ENCODE data around the gene TRPM4. TPM values are rescaled to one million over a fixed set of nuclear protein-coding genes. Genes with fewer than 3 reads are reported as not detected.

The TRPM4 gene
- total RNA-seq, 1 donor from 2014 or later: 3.1 TPM

- DNase-seq (ENCODE audit: low spot score): peak; percentile 43
- H3K4me2 ChIP-seq: peak overlapping the region; percentile 63
Measured at GRCh38 chr19:49132974-49133609, 24.5 kb upstream of the TRPM4 start.

DNA sequence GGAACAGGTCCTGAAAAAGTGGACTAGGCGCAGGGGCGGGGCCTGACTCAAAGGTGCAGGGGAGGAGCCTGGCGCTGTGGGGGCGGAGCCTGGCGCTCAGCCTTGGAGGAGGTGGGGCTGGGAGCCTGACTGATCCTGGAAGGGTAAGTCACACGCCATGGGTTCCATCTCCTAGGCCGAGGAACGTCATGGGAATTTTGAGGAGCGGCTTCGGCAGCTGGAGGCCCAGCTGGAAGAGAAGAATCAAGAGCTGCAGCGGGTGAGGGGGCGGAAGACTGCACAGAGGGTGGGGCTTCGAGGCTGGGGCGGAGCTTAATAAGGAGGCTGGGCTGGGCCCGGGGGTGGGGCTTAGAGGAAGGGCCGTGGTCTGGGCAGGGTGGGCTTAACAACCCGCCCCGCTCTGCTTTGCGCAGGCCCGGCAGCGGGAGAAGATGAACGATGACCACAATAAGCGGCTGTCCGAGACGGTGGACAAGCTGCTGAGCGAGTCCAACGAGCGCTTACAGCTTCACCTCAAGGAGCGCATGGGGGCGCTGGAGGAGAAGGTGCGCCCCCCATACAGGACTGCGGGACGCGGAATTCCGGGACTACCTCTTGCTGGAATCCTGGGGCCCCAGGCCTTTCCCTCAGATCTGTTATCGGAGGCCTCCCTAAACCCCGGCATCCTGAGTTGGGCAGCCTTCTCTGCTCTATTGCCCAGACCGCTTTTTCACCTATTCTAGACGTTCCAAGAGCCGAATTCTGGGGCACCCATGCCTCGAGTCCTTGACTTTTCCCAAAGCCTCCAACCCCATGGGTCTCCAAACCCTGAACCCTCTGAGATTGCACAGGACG lies 23.8 kb upstream of the TRPM4 start:
- Histone ChIP-seq H3K36me3 (no peaks in the 10 kb centered on the region), H3K9ac (no peak overlapping the region), H3K27ac (no peak overlapping the region), H3K4me2 (peak overlapping the region; percentile 63), H3K4me3 (peak overlapping the region; percentile 26), H3F3A (ENCODE audit: low read depth) (peaks cover 23% of the 10 kb centered on the region), H3K4me1 (no peaks in the 10 kb centered on the region), H4K20me1 (ENCODE audit: low read depth) (no peaks in the 10 kb centered on the region), H3K79me2 (ENCODE audit: low read depth) (no peaks in the 10 kb centered on the region), H2AFZ (replicated peaks) (no peak overlapping the region), H3K9me3 (ENCODE audit: low read depth) (no peaks in the 10 kb centered on the region), H3K27me3 (no peaks in the 10 kb centered on the region)
- H3K4me1 Mint-ChIP-seq: peaks cover 8% of the 10 kb centered on the region
- peaks cover 23% of the 10 kb centered on the region for H3K36me3 Mint-ChIP-seq
- peak; percentile 67 for DNase-seq (ENCODE audit: low spot score)
- no peak for TF ChIP-seq CTCF (IDR thresholded peaks at IDR 0.05)
- TF ChIP-seq EZH2 (IDR thresholded peaks at IDR 0.05): no peak
- no peak for TF ChIP-seq EZH2phosphoT487 (IDR thresholded peaks at IDR 0.05)
- H3K27ac Mint-ChIP-seq: no peak overlapping the region
- H3K27me3 Mint-ChIP-seq (ENCODE audit: insufficient read depth, low read depth): peaks cover 16% of the 10 kb centered on the region
- no peak overlapping the region for H3K4me3 Mint-ChIP-seq
- H3K9me3 Mint-ChIP-seq: no peaks in the 10 kb centered on the region

More at GRCh38 chr19:49132974-49133609, 24.5 kb upstream of the TRPM4 start:
- Histone ChIP-seq H3F3A (ENCODE audit: low read depth) (peaks cover 28% of the 10 kb centered on the region), H3K4me1 (no peaks in the 10 kb centered on the region), H3K36me3 (no peaks in the 10 kb centered on the region), H3K79me2 (ENCODE audit: low read depth) (no peaks in the 10 kb centered on the region), H2AFZ (replicated peaks) (no peak overlapping the region), H3K4me3 (peak overlapping the region; percentile 26), H3K27me3 (no peaks in the 10 kb centered on the region), H4K20me1 (ENCODE audit: low read depth) (no peaks in the 10 kb centered on the region), H3K9ac (no peak overlapping the region), H3K9me3 (ENCODE audit: low read depth) (no peaks in the 10 kb centered on the region), H3K27ac (no peak overlapping the region)
- H3K27ac Mint-ChIP-seq: no peak overlapping the region
- peaks cover 23% of the 10 kb centered on the region for H3K36me3 Mint-ChIP-seq
- H3K9me3 Mint-ChIP-seq: peaks cover 1% of the 10 kb centered on the region
- H3K27me3 Mint-ChIP-seq (ENCODE audit: insufficient read depth, low read depth): peaks cover 16% of the 10 kb centered on the region
- peaks cover 14% of the 10 kb centered on the region for H3K4me1 Mint-ChIP-seq
- H3K4me3 Mint-ChIP-seq: no peak overlapping the region
- TF ChIP-seq EZH2 (IDR thresholded peaks at IDR 0.05): no peak

GRCh38 chr19:49135686-49136085 lies 21.9 kb upstream of the TRPM4 start:
- Histone ChIP-seq H3K36me3 (no peaks in the 10 kb centered on the region), H3K4me2 (no peak overlapping the region), H3K9ac (no peak overlapping the region), H3K9me3 (ENCODE audit: low read depth) (no peaks in the 10 kb centered on the region), H3K4me3 (no peak overlapping the region), H3K79me2 (ENCODE audit: low read depth) (no peaks in the 10 kb centered on the region), H3K27ac (no peak overlapping the region), H3F3A (ENCODE audit: low read depth) (peaks cover 21% of the 10 kb centered on the region), H4K20me1 (ENCODE audit: low read depth) (no peaks in the 10 kb centered on the region), H3K4me1 (no peaks in the 10 kb centered on the region), H2AFZ (replicated peaks) (no peak overlapping the region), H3K27me3 (no peaks in the 10 kb centered on the region)
- Mint-ChIP-seq H3K4me3 (peak overlapping the region; percentile 6), H3K36me3 (peaks cover 22% of the 10 kb centered on the region), H3K4me1 (no peaks in the 10 kb centered on the region), H3K27ac (no peak overlapping the region), H3K9me3 (no peaks in the 10 kb centered on the region), H3K27me3 (ENCODE audit: insufficient read depth, low read depth) (peaks cover 15% of the 10 kb centered on the region)
- DNase-seq (ENCODE audit: low spot score): no peak
- TF ChIP-seq CTCF (IDR thresholded peaks at IDR 0.05): no peak
- no peak for TF ChIP-seq EZH2phosphoT487 (IDR thresholded peaks at IDR 0.05)

GRCh38 chr19:49136771-49137171 lies 20.8 kb upstream of the TRPM4 start:
- H3K4me2 ChIP-seq: no peak overlapping the region
- Mint-ChIP-seq H3K27ac (no peak overlapping the region), H3K36me3 (peaks cover 22% of the 10 kb centered on the region), H3K27me3 (ENCODE audit: insufficient read depth, low read depth) (peaks cover 15% of the 10 kb centered on the region), H3K9me3 (no peaks in the 10 kb centered on the region), H3K4me3 (no peak overlapping the region), H3K4me1 (no peaks in the 10 kb centered on the region)
- no peaks in the 10 kb centered on the region for H4K20me1 ChIP-seq (ENCODE audit: low read depth)
- H3K4me3 ChIP-seq: no peak overlapping the region
- TF ChIP-seq CTCF (IDR thresholded peaks at IDR 0.05) (no peak), EZH2 (IDR thresholded peaks at IDR 0.05) (no peak)
- peaks cover 21% of the 10 kb centered on the region for H3F3A ChIP-seq (ENCODE audit: low read depth)
- no peaks in the 10 kb centered on the region for H3K27me3 ChIP-seq
- H3K9ac ChIP-seq: no peak overlapping the region
- H2AFZ ChIP-seq (replicated peaks): no peak overlapping the region
- no peaks in the 10 kb centered on the region for H3K4me1 ChIP-seq
- H3K9me3 ChIP-seq (ENCODE audit: low read depth): no peaks in the 10 kb centered on the region
- H3K27ac ChIP-seq: no peak overlapping the region
- no peaks in the 10 kb centered on the region for H3K79me2 ChIP-seq (ENCODE audit: low read depth)
- H3K36me3 ChIP-seq: no peaks in the 10 kb centered on the region
- DNase-seq (ENCODE audit: low spot score): no peak
